ENCODE measurements around the gene TNPO3.

The TNPO3 gene

DNA sequence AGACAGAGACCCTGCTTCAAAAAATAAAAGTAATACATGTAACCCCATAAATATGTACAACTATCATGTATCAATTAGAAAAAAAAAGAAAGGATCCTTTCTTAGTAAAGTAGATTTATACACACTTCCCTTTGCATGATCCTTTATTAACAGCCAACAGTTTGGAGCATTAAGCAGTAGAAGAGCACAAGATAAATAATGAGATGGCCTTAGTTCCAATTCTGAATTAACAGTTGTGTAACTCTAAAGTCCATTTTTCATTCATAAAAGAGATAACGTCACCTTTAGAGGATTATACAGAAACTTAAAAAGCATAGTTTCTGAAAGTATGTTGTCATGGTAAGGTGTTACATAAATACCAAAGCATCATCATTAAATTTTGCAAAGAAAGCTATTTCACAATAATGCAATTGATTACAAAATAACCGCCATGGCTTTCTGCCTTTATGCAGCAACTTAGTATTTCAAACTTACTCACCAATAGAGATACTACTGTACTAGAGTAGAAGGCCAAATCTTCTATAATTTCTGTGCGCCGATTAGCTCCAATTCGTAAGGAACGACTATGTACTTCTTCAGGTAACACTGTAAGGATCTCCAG is 40.3 kb downstream of the TNPO3 start:
- H3K79me2 ChIP-seq (ENCODE audit: insufficient read depth, low read length) = peaks cover 61% of the 10 kb centered on the region
- no peak overlapping the region for H3K9ac ChIP-seq (ENCODE audit: low read length)
- TF ChIP-seq EZH2phosphoT487 (conservative IDR thresholded peaks at IDR 0.05; ENCODE audit: low read length) = no peak
- TF ChIP-seq, protein P1, sequence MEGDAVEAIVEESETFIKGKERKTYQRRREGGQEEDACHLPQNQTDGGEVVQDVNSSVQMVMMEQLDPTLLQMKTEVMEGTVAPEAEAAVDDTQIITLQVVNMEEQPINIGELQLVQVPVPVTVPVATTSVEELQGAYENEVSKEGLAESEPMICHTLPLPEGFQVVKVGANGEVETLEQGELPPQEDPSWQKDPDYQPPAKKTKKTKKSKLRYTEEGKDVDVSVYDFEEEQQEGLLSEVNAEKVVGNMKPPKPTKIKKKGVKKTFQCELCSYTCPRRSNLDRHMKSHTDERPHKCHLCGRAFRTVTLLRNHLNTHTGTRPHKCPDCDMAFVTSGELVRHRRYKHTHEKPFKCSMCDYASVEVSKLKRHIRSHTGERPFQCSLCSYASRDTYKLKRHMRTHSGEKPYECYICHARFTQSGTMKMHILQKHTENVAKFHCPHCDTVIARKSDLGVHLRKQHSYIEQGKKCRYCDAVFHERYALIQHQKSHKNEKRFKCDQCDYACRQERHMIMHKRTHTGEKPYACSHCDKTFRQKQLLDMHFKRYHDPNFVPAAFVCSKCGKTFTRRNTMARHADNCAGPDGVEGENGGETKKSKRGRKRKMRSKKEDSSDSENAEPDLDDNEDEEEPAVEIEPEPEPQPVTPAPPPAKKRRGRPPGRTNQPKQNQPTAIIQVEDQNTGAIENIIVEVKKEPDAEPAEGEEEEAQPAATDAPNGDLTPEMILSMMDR (IDR thresholded peaks at IDR 0.05; ENCODE audit: insufficient read depth, low read length, poor library complexity, severe bottlenecking) = no peak
- no peak overlapping the region for H2AFZ ChIP-seq (ENCODE audit: low read depth, low read length, severe bottlenecking)
- no peak overlapping the region for H3K4me2 ChIP-seq (ENCODE audit: low read depth, low read length, poor library complexity, severe bottlenecking)
- H3K9me2 ChIP-seq (replicated peaks; ENCODE audit: insufficient read depth, low read length) = no peaks in the 10 kb centered on the region
- no peaks in the 10 kb centered on the region for H3K27me3 ChIP-seq (ENCODE audit: low read length)
- no peaks in the 10 kb centered on the region for H4K20me1 ChIP-seq (ENCODE audit: low read depth, low read length)
- peaks cover 43% of the 10 kb centered on the region for H3K36me3 ChIP-seq (ENCODE audit: low read length)
- no peak overlapping the region for H3K4me3 ChIP-seq (ENCODE audit: insufficient read depth, low read length, poor library complexity, severe bottlenecking)
- H3F3A ChIP-seq (ENCODE audit: insufficient read depth) = peaks cover 20% of the 10 kb centered on the region; the same call in 1 of the 2 replicates
- H3K9me3 ChIP-seq (ENCODE audit: insufficient read depth, low read length) = no peaks in the 10 kb centered on the region
- no peak overlapping the region for H3K27ac ChIP-seq (ENCODE audit: low read depth, low read length)

DNA sequence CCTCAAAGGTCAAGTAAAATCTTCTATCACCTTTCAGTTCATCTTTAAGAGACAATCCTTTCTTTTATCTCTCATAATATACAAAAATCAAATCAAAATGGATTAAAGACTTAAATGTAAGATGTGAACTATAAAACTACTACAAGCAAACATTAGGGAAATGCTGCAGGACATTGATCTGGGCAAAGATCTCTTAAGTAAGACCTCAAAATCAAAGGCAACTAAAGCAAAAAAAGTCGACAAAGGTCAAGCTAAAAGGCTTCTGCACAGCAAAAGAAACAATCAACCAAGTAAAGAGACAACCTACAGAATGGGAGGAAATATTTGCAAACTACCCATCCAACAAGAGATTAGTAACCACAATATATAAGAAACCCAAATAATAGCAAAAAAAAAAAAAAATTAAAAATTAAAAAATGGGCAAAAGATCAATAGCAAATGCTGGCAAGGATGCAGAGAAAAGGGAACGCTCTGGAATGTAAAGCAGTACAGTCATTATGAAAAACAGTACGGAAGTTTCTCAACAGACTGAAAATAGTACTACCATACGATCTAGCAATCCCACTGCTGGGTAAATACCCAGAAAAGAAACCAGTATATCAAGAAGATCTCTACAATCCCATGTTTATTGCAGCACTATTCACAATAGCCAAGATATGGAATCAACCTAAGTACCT is 41.7 kb downstream of the TNPO3 start:
- H3F3A ChIP-seq (ENCODE audit: insufficient read depth) = peaks cover 30% of the 10 kb centered on the region; the same call in 1 of the 2 replicates
- H3K36me3 ChIP-seq (ENCODE audit: low read length) = peaks cover 42% of the 10 kb centered on the region
- H3K27me3 ChIP-seq (ENCODE audit: low read length) = no peaks in the 10 kb centered on the region
- H3K9ac ChIP-seq (ENCODE audit: low read length) = no peak overlapping the region
- peaks cover 52% of the 10 kb centered on the region for H3K79me2 ChIP-seq (ENCODE audit: insufficient read depth, low read length)
- TF ChIP-seq, protein P1 (IDR thresholded peaks at IDR 0.05; ENCODE audit: insufficient read depth, low read length, poor library complexity, severe bottlenecking) = no peak
- no peak for TF ChIP-seq EZH2phosphoT487 (conservative IDR thresholded peaks at IDR 0.05; ENCODE audit: low read length)
- H3K4me2 ChIP-seq (ENCODE audit: low read depth, low read length, poor library complexity, severe bottlenecking) = no peak overlapping the region
- H3K27ac ChIP-seq (ENCODE audit: low read depth, low read length) = no peak overlapping the region
- H3K9me3 ChIP-seq (ENCODE audit: insufficient read depth, low read length) = no peaks in the 10 kb centered on the region
- no peak overlapping the region for H3K4me3 ChIP-seq (ENCODE audit: insufficient read depth, low read length, poor library complexity, severe bottlenecking)
- no peaks in the 10 kb centered on the region for H4K20me1 ChIP-seq (ENCODE audit: low read depth, low read length)
- no peaks in the 10 kb centered on the region for H3K9me2 ChIP-seq (replicated peaks; ENCODE audit: insufficient read depth, low read length)
- no peak overlapping the region for H2AFZ ChIP-seq (ENCODE audit: low read depth, low read length, severe bottlenecking)

DNA sequence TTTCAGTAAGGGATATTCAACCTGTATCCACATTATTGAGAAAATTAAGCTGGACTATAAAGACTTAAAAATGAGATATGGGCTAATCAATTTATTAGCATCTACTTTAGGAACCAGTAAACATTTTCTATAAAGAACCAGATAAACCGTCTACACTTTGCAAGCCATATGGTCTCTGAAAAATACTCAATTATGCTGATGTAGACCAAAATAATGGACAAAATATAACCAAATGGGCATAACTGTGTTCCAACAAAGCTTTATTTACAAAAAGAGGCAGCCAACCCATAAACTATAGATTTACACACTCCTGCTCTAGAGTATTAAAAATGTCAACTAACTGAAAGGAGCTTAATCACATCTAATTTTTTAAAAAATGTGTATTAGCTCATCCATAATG is 42.3 kb downstream of the TNPO3 start:
- Histone ChIP-seq H3K9ac (ENCODE audit: low read length) (no peak overlapping the region), H3K36me3 (ENCODE audit: low read length) (peaks cover 39% of the 10 kb centered on the region), H2AFZ (ENCODE audit: low read depth, low read length, severe bottlenecking) (no peak overlapping the region), H3K9me2 (replicated peaks; ENCODE audit: insufficient read depth, low read length) (no peaks in the 10 kb centered on the region), H3K79me2 (ENCODE audit: insufficient read depth, low read length) (peaks cover 47% of the 10 kb centered on the region), H4K20me1 (ENCODE audit: low read depth, low read length) (no peaks in the 10 kb centered on the region), H3K27ac (ENCODE audit: low read depth, low read length) (no peak overlapping the region), H3K4me3 (ENCODE audit: insufficient read depth, low read length, poor library complexity, severe bottlenecking) (no peak overlapping the region), H3K4me2 (ENCODE audit: low read depth, low read length, poor library complexity, severe bottlenecking) (no peak overlapping the region), H3F3A (ENCODE audit: insufficient read depth) (peaks cover 26% of the 10 kb centered on the region; the same call in 1 of the 2 replicates), H3K27me3 (ENCODE audit: low read length) (no peaks in the 10 kb centered on the region), H3K9me3 (ENCODE audit: insufficient read depth, low read length) (no peaks in the 10 kb centered on the region)
- TF ChIP-seq, protein P1 (IDR thresholded peaks at IDR 0.05; ENCODE audit: insufficient read depth, low read length, poor library complexity, severe bottlenecking) = no peak
- TF ChIP-seq EZH2phosphoT487 (conservative IDR thresholded peaks at IDR 0.05; ENCODE audit: low read length) = no peak
